Endothelial cell of umbilical vein (primary cell): ENCODE data around the gene PDHX. TPM values are rescaled to one million over a fixed set of nuclear protein-coding genes. Genes with fewer than 3 reads are reported as not detected.

Source experiments
- BruUV-seq: library from RNA; stranded (reverse); fragments of 400-500 nt; replicated peaks from 2 replicates; lab custom pipeline; 2021; lab: Mats Ljungman, UMichigan
- CTCF ChIA-PET: fragments of 300-600, 350-600 bp; sonication (Branson Sonifier 250); formaldehyde crosslinking; loops from one replicate; lab custom pipeline; 2021; ENCODE audit warnings: antibody characterized with exemption, inconsistent platforms; lab: Charles Lee
- POLR2A ChIA-PET: fragments of 300-600, 350-600 bp; sonication (Branson Sonifier 250); formaldehyde crosslinking; loops from one replicate; lab custom pipeline; 2021; ENCODE audit warnings: antibody characterized with exemption, inconsistent platforms; lab: Charles Lee
- DNase-seq: peaks from one replicate; pipeline ENCODE4 v3.0.0-alpha.2; 2011; ENCODE audit warnings: low read depth, low spot score
- FAIRE-seq: peaks from 2 replicates; lab custom pipeline; 2011; peaks lifted over from hg19 to GRCh38; lab: Jason Lieb, UNC
- H2AFZ ChIP-seq: 2 replicates; pipeline ENCODE4 v1.6.0; 2012; ENCODE audit warnings: low read depth, low read length, control low read depth, inconsistent platforms
- H3K27ac ChIP-seq: 2 replicates; pipeline ENCODE4 v1.5.1; 2011; ENCODE audit warnings: low read depth, mild to moderate bottlenecking, control low read depth, low read length, moderate library complexity; ENCODE audit not compliant: insufficient read depth
- H3K27me3 ChIP-seq, 2 experiments: 2 replicates each; pipeline versions ENCODE4 v1.6.0 to v1.6.1; 2011; ENCODE audit warnings: low read length in 2 of 2, mixed read lengths in 1 of 2; ENCODE audit not compliant: control insufficient read depth in 2 of 2, insufficient read depth in 2 of 2
- H3K36me3 ChIP-seq, 2 experiments: 2 replicates in 1 of 2; 3 replicates in 1 of 2; pipeline ENCODE4 v1.5.1; 2011; ENCODE audit warnings: low read length in 2 of 2, mild to moderate bottlenecking in 1 of 2, moderate library complexity in 1 of 2; ENCODE audit not compliant: control insufficient read depth in 2 of 2, insufficient read depth in 2 of 2; ENCODE audit errors: extremely low read depth in 1 of 2
- H3K4me1 ChIP-seq: 3 replicates; pipeline ENCODE4 v1.5.1; 2011; ENCODE audit warnings: mild to moderate bottlenecking, low read length; ENCODE audit not compliant: control insufficient read depth, insufficient read depth; ENCODE audit errors: extremely low read depth
- H3K4me2 ChIP-seq: 2 replicates; pipeline ENCODE4 v1.6.1; 2011; ENCODE audit warnings: low read length, control low read depth, mixed read lengths; ENCODE audit not compliant: insufficient read depth
- H3K4me3 ChIP-seq, 3 experiments: fragments of 200-600 bp in 1 of 3; sonication (generic), shearing (Covaris generic) in 1 of 3; replicated peaks in 1 of 3; 2 replicates each; pipeline ENCODE4 v1.5.1; 2011 to 2016; ENCODE audit warnings: control low read depth in 3 of 3, low read length in 3 of 3, mild to moderate bottlenecking in 2 of 3, inconsistent platforms in 1 of 3, low read depth in 1 of 3, moderate library complexity in 1 of 3; ENCODE audit not compliant: insufficient read depth in 1 of 3
- H3K79me2 ChIP-seq: 2 replicates; pipeline ENCODE4 v1.6.0; 2012; ENCODE audit warnings: low read length, inconsistent platforms; ENCODE audit not compliant: control insufficient read depth, insufficient read depth
- H3K9ac ChIP-seq: replicated peaks from 2 replicates; pipeline ENCODE3; 2011; ENCODE audit warnings: low read length, control low read depth; ENCODE audit not compliant: insufficient read depth; ENCODE audit errors: extremely low read depth
- H3K9me1 ChIP-seq: replicated peaks from 3 replicates; pipeline ENCODE4 v1.6.0; 2011; ENCODE audit warnings: mild to moderate bottlenecking, low read length; ENCODE audit not compliant: control insufficient read depth, insufficient read depth; ENCODE audit errors: extremely low read depth
- H3K9me3 ChIP-seq: replicated peaks from 2 replicates; pipeline ENCODE4 v1.5.1; 2012; ENCODE audit warnings: low read length, inconsistent platforms; ENCODE audit not compliant: control insufficient read depth, insufficient read depth
- H4K20me1 ChIP-seq: replicated peaks from 2 replicates; pipeline ENCODE3; 2011; ENCODE audit warnings: mild to moderate bottlenecking, low read length; ENCODE audit not compliant: control insufficient read depth, insufficient read depth; ENCODE audit errors: extremely low read depth
- CTCF ChIP-seq, 2 donors: IDR thresholded peaks; 1 replicate in 1 of 2; 2 replicates in 1 of 2; pipeline ENCODE4 v1.5.1; 2011; ENCODE audit warnings: low read length in 2 of 2, mild to moderate bottlenecking in 2 of 2, moderate library complexity in 2 of 2, control low read depth in 1 of 2, inconsistent platforms in 1 of 2, low read depth in 1 of 2; ENCODE audit not compliant: insufficient read depth in 1 of 2; ENCODE audit errors: extremely low read depth in 1 of 2
- EZH2 ChIP-seq: IDR thresholded peaks from 2 replicates; pipeline ENCODE4 v1.6.1; 2012; ENCODE audit warnings: borderline replicate concordance, low read depth, mild to moderate bottlenecking, moderate library complexity, low read length, inconsistent platforms; ENCODE audit not compliant: severe bottlenecking
- FOS ChIP-seq: IDR thresholded peaks from 2 replicates; pipeline ENCODE4 v1.6.1; 2011; ENCODE audit warnings: mild to moderate bottlenecking, low read length, moderate library complexity, borderline replicate concordance; ENCODE audit not compliant: insufficient read depth
- GATA2 ChIP-seq: IDR thresholded peaks from 2 replicates; pipeline ENCODE4 v1.7.0; 2011; ENCODE audit warnings: low read depth, mild to moderate bottlenecking, moderate library complexity, mixed read lengths, low read length; ENCODE audit not compliant: insufficient read length, insufficient read depth
- JUN ChIP-seq: IDR thresholded peaks from 2 replicates; pipeline ENCODE4 v1.6.1; 2011; ENCODE audit warnings: borderline replicate concordance, low read depth; ENCODE audit not compliant: insufficient read length, insufficient read depth
- MAX ChIP-seq: IDR thresholded peaks from 2 replicates; pipeline ENCODE4 v1.6.1; 2011; ENCODE audit not compliant: insufficient read depth, insufficient read length
- MYC ChIP-seq: IDR thresholded peaks from one replicate; pipeline ENCODE4 v1.6.1; 2011; ENCODE audit warnings: mild to moderate bottlenecking, low read depth, low read length
- POLR2A ChIP-seq: IDR thresholded peaks from 2 replicates; pipeline ENCODE4 v1.6.1; 2012; ENCODE audit warnings: low read depth, mild to moderate bottlenecking, control low read depth, low read length
- POLR2AphosphoS5 ChIP-seq: IDR thresholded peaks from 2 replicates; pipeline ENCODE4 v1.6.1; 2012; ENCODE audit warnings: low read depth, mild to moderate bottlenecking, control low read depth, low read length, moderate library complexity; ENCODE audit not compliant: insufficient read depth
- dilution Hi-C: fragments of 300-500 bp; cut with MboI; formaldehyde crosslinking; loops from one replicate; pipeline ENCODE4 v1.15.0; 2019; ENCODE audit warnings: low sequenced_read_pairs; ENCODE audit not compliant: extremely low pct_ligation_motif_present
- intact Hi-C: fragments of 100-400 bp; cut with micrococcal nuclease; formaldehyde crosslinking; loops from one replicate; pipeline ENCODE4 v1.10.0; 2022
- polyA plus RNA-seq, 4 experiments: library from polyadenylated mRNA; depleted of rRNA in 3 of 4; stranded (reverse) in 3 of 4; unstranded in 1 of 4; fragments of >200 nt; gene quantifications; 2 replicates each; pipeline versions ENCODE4 v1.2.1 to v1.2.3, GENCODE V29; 2011 to 2012; ENCODE audit warnings: missing spikeins in 1 of 4
- total RNA-seq: library from RNA; stranded (reverse); gene quantifications from 2 replicates; pipeline ENCODE4 v1.2.3, GENCODE V29; 2021

Gene PDHX
- total and polyA plus RNA-seq, 2 donors (not counting 3 experiments of a cell fraction or from before 2014, with no cell fraction given) = 10.5 to 30.5 TPM

GRCh38 chr11:35043936-35044335 is 127.5 kb downstream of the PDHX start:
- POLR2A ChIA-PET = no interaction called here
- intact Hi-C loops = no loop called here
- peaks cover 0 to 7% of the 10 kb centered on the region in 2 experiments for H3K27me3 ChIP-seq

More at GRCh38 chr11:35043936-35044335, 127.5 kb downstream of the PDHX start:
- no peaks in the 10 kb centered on the region for H3K9me1 ChIP-seq
- FAIRE-seq (no peak), DNase-seq (no peak)
- H4K20me1 ChIP-seq = no peaks in the 10 kb centered on the region
- no peaks in the 10 kb centered on the region for H3K4me1 ChIP-seq
- H3K36me3 ChIP-seq = no peaks in the 10 kb centered on the region
- TF ChIP-seq MYC (no peak), FOS (no peak), POLR2A (no peak), JUN (no peak), EZH2 (no peak), POLR2AphosphoS5 (no peak), GATA2 (no peak), CTCF (IDR thresholded peaks at IDR 0.05; ENCODE audit: extremely low read depth in 1 of 2, insufficient read depth in 1 of 2, low read depth in 1 of 2, low read length in 2 of 2) (no peak), MAX (no peak)
- no peak overlapping the region for H2AFZ ChIP-seq
- H3K9me3 ChIP-seq = no peaks in the 10 kb centered on the region
- CTCF ChIA-PET = interaction anchor here (0.6 to 1.1 kb wide), 2 partner anchors 13 to 15 kb away, joined by 3 to 8 read pairs; no protein-coding TSS in a partner anchor
- no peak overlapping the region for H3K4me3 ChIP-seq
- no peak overlapping the region for H3K9ac ChIP-seq
- no peak overlapping the region for H3K4me2 ChIP-seq
- dilution Hi-C loops = no loop called here
- no peak overlapping the region for H3K27ac ChIP-seq
- no peaks in the 10 kb centered on the region for H3K79me2 ChIP-seq
- BruUV-seq = no TSS peak
